Hematopoietic multipotent progenitor cell (in vitro differentiated cells): ENCODE data around the gene CACNA2D3. TPM values are rescaled to one million over a fixed set of nuclear protein-coding genes. Genes with fewer than 3 reads are reported as not detected.
A peak's percentile ranks its signal among the peaks of the same experiment; 100 is the strongest.

ENCODE experiments used
- DNase-seq, 3 donors: peaks; one replicate each; pipeline ENCODE4 v3.0.0-alpha.2; 2011 to 2015; ENCODE audit warnings: low read depth in 2 of 3, low spot score in 2 of 3
- total RNA-seq: library from RNA; depleted of rRNA; stranded (reverse); fragments of >200 nt; gene quantifications from one replicate; pipeline ENCODE4 v1.2.3, GENCODE V29; 2012

Gene CACNA2D3
- total RNA-seq, 1 donor: under 0.01 TPM

GRCh38 chr3:54818942-54819341, 696.6 kb downstream of the CACNA2D3 start:
- no peak for DNase-seq

- no peak for DNase-seq
Observed at GRCh38 chr3:54819946-54820345, 697.6 kb downstream of the CACNA2D3 start.

GRCh38 chr3:54822206-54822605, 699.9 kb downstream of the CACNA2D3 start:
- no peak for DNase-seq

- no peak for DNase-seq
Observed at GRCh38 chr3:54826251-54826691, 703.9 kb downstream of the CACNA2D3 start.

GRCh38 chr3:54827056-54827687, 704.8 kb downstream of the CACNA2D3 start:
- no peak for DNase-seq

GRCh38 chr3:54827776-54828175, 705.4 kb downstream of the CACNA2D3 start:
- no peak for DNase-seq

GRCh38 chr3:54830658-54831057, 708.3 kb downstream of the CACNA2D3 start:
- peak in 1 of 3 donors; percentile 11 for DNase-seq

- DNase-seq: no peak
Observed at GRCh38 chr3:54831112-54831511, 708.8 kb downstream of the CACNA2D3 start.

- DNase-seq: no peak
Observed at GRCh38 chr3:54832876-54833275, 710.5 kb downstream of the CACNA2D3 start.

- no peak for DNase-seq
Observed at GRCh38 chr3:54835701-54836100, 713.3 kb downstream of the CACNA2D3 start.

- no peak for DNase-seq
Observed at GRCh38 chr3:54836871-54837270, 714.5 kb downstream of the CACNA2D3 start.

GRCh38 chr3:54837964-54838363, 715.6 kb downstream of the CACNA2D3 start:
- no peak for DNase-seq

- DNase-seq: no peak
Observed at GRCh38 chr3:54841471-54841870, 719.1 kb downstream of the CACNA2D3 start.

GRCh38 chr3:54843352-54843751, 721.0 kb downstream of the CACNA2D3 start:
- DNase-seq: no peak

- DNase-seq: no peak
Observed at GRCh38 chr3:54844211-54844610, 721.9 kb downstream of the CACNA2D3 start.

GRCh38 chr3:54845011-54845410, 722.7 kb downstream of the CACNA2D3 start:
- DNase-seq: no peak

GRCh38 chr3:54845551-54845950, 723.2 kb downstream of the CACNA2D3 start:
- DNase-seq: no peak

GRCh38 chr3:54846119-54846518, 723.8 kb downstream of the CACNA2D3 start:
- no peak for DNase-seq

- no peak for DNase-seq
Observed at GRCh38 chr3:54847361-54847760, 725.0 kb downstream of the CACNA2D3 start.

- DNase-seq: no peak
Observed at GRCh38 chr3:54849360-54849759, 727.0 kb downstream of the CACNA2D3 start.

GRCh38 chr3:54850484-54851018, 728.2 kb downstream of the CACNA2D3 start:
- no peak for DNase-seq

- DNase-seq: peak in 2 of 3 donors; percentile 31
Observed at GRCh38 chr3:54853573-54854404, 731.4 kb downstream of the CACNA2D3 start.
